A549 (cell line): ENCODE results near the gene ITLN1. TPM values are rescaled to one million over a fixed set of nuclear protein-coding genes. Genes with fewer than 3 reads are reported as not detected.

Experiments used
- ATAC-seq, 2 experiments: fragments of 200-7000 bp in 1 of 2; fragments of >200 bp in 1 of 2; cut with Nextera tagmentation in 1 of 2; cut with Tn5 transposase in 1 of 2; 3 replicates each; pipeline versions ENCODE4 v1.8.0 to v1.9.1; 2018 to 2020; ENCODE audit warnings: mild to moderate bottlenecking in 1 of 2, moderate library complexity in 1 of 2
- CTCF ChIA-PET: fragments of 300-600 bp; sonication (Branson Sonifier 250); formaldehyde crosslinking; extraction: SDS; loops from one replicate; lab custom pipeline; 2021; ENCODE audit warnings: antibody characterized with exemption, inconsistent platforms; lab: Yijun Ruan, JAX
- POLR2A ChIA-PET: fragments of 350-600 bp; formaldehyde crosslinking; extraction: SDS; loops from one replicate; lab custom pipeline; 2021; ENCODE audit warnings: antibody characterized with exemption, inconsistent platforms; lab: Yijun Ruan, JAX
- DNase-seq, 2 experiments: peaks; one replicate each; pipeline versions ENCODE4 v3.0.0 to v3.0.0-alpha.2; 2011 to 2016; ENCODE audit warnings: low read depth in 1 of 2, low spot score in 1 of 2
- FAIRE-seq: peaks from 2 replicates; lab custom pipeline; 2011; peaks lifted over from hg19 to GRCh38; lab: Jason Lieb, UNC
- H3K27ac ChIP-seq, 2 experiments: fragments of >200 bp; sonication (Bioruptor Twin); formaldehyde crosslinking; 3 replicates each; pipeline ENCODE4 v1.5.1; 2016 to 2017
- H3K4me1 ChIP-seq: fragments of >200 bp; sonication (Bioruptor Twin); formaldehyde crosslinking; 3 replicates; pipeline ENCODE4 v1.6.1; 2016
- H3K4me2 ChIP-seq: fragments of >200 bp; sonication (Bioruptor Twin); formaldehyde crosslinking; 3 replicates; pipeline ENCODE4 v1.6.1; 2016
- H3K4me3 ChIP-seq: fragments of >200 bp; sonication (Bioruptor Twin); formaldehyde crosslinking; 3 replicates; pipeline ENCODE4 v1.5.1; 2016
- H3K9me3 ChIP-seq: fragments of >200 bp; sonication (Bioruptor Twin); formaldehyde crosslinking; 3 replicates; pipeline ENCODE4 v1.6.1; 2016
- BCL3 ChIP-seq: fragments of >200 bp; sonication (Bioruptor Twin); formaldehyde crosslinking; IDR thresholded peaks from 3 replicates; pipeline ENCODE4 v1.6.1; 2016
- BHLHE40 ChIP-seq: IDR thresholded peaks from 2 replicates; pipeline ENCODE4 v1.6.1; 2012; ENCODE audit warnings: low read depth, low read length, inconsistent platforms
- CBX2 ChIP-seq: fragments of 200-600 bp; sonication (generic); IDR thresholded peaks from 2 replicates; pipeline ENCODE4 v1.6.1; 2016; ENCODE audit warnings: low read depth, mild to moderate bottlenecking, borderline replicate concordance
- CBX8 ChIP-seq: fragments of 200-600 bp; sonication (generic); IDR thresholded peaks from 2 replicates; pipeline ENCODE4 v1.6.1; 2016
- CEBPB ChIP-seq, 2 experiments: fragments of >200 bp in 1 of 2; sonication (Bioruptor Twin) in 1 of 2; formaldehyde crosslinking in 1 of 2; IDR thresholded peaks; 2 replicates each; pipeline ENCODE4 v1.6.1; 2012 to 2016
- CHD2 ChIP-seq: fragments of 150-350 bp; IDR thresholded peaks from 2 replicates; pipeline ENCODE4 v1.6.1; 2014; ENCODE audit warnings: low read length; ENCODE audit not compliant: partially characterized antibody
- E2F6 ChIP-seq: IDR thresholded peaks from 2 replicates; pipeline ENCODE4 v1.6.1; 2012; ENCODE audit warnings: low read depth, borderline replicate concordance
- ELK1 ChIP-seq: fragments of 150-350 bp; IDR thresholded peaks from 2 replicates; pipeline ENCODE4 v1.6.1; 2014; ENCODE audit warnings: low read depth, mild to moderate bottlenecking, low read length
- EP300 ChIP-seq, 2 experiments: fragments of >200 bp; sonication (Bioruptor Twin); formaldehyde crosslinking; IDR thresholded peaks; 2 replicates in 1 of 2; 3 replicates in 1 of 2; pipeline ENCODE4 v1.6.1; 2016 to 2017
- ESRRA ChIP-seq: fragments of 150-350 bp; IDR thresholded peaks from 2 replicates; pipeline ENCODE4 v1.6.1; 2014; ENCODE audit warnings: mild to moderate bottlenecking, low read length, borderline replicate concordance
- FOSL2 ChIP-seq, 2 experiments: fragments of 450-650 bp in 1 of 2; fragments of >200 bp in 1 of 2; sonication (Bioruptor Twin) in 1 of 2; formaldehyde crosslinking; IDR thresholded peaks; 2 replicates each; pipeline versions ENCODE4 v1.5.0 to v1.6.1; 2016 to 2020; ENCODE audit warnings: mild to moderate bottlenecking in 1 of 2, moderate library complexity in 1 of 2
- GATA3 ChIP-seq: IDR thresholded peaks from 2 replicates; pipeline ENCODE4 v1.6.1; 2012; ENCODE audit warnings: borderline replicate concordance
- HEYL ChIP-seq: fragments of 250-450 bp; sonication (Bioruptor Pico); IDR thresholded peaks from 2 replicates; pipeline ENCODE4 v1.8.0; 2021; ENCODE audit warnings: mild to moderate bottlenecking, moderate library complexity
- HOXB5 ChIP-seq: fragments of 250-450 bp; sonication (Bioruptor Pico); IDR thresholded peaks from 2 replicates; pipeline ENCODE4 v1.5.0; 2020; ENCODE audit warnings: mild to moderate bottlenecking, moderate library complexity
- JUN ChIP-seq, 2 experiments: fragments of >200 bp; sonication (Bioruptor Twin); formaldehyde crosslinking; IDR thresholded peaks; 2 replicates in 1 of 2; 3 replicates in 1 of 2; pipeline ENCODE4 v1.6.1; 2016 to 2017
- NFE2L2 ChIP-seq: fragments of 150-350 bp; conservative IDR thresholded peaks from 2 replicates; pipeline ENCODE4 v1.6.1; 2014; ENCODE audit warnings: low read length
- NPAS2 ChIP-seq: fragments of 250-450 bp; sonication (Bioruptor Pico); IDR thresholded peaks from 2 replicates; pipeline ENCODE4 v1.8.0; 2022; ENCODE audit warnings: mild to moderate bottlenecking, moderate library complexity, borderline replicate concordance
- NR3C1 ChIP-seq: fragments of >200 bp; sonication (Bioruptor Twin); formaldehyde crosslinking; IDR thresholded peaks from 3 replicates; pipeline ENCODE4 v1.6.1; 2017
- PBX3 ChIP-seq: IDR thresholded peaks from 2 replicates; pipeline ENCODE4 v1.6.1; 2012
- PHF8 ChIP-seq: fragments of 200-600 bp; sonication (generic); IDR thresholded peaks from 2 replicates; pipeline ENCODE4 v1.6.1; 2016; ENCODE audit warnings: low read depth, mild to moderate bottlenecking, antibody characterized with exemption, moderate library complexity, borderline replicate concordance
- POLR2A ChIP-seq: IDR thresholded peaks from 2 replicates; pipeline ENCODE4 v1.6.1; 2012; ENCODE audit warnings: mild to moderate bottlenecking, low read length
- RARB ChIP-seq: fragments of 250-450 bp; sonication (Bioruptor Pico); IDR thresholded peaks from 2 replicates; pipeline ENCODE4 v1.8.0; 2021; ENCODE audit warnings: mild to moderate bottlenecking, moderate library complexity
- RCOR1 ChIP-seq: fragments of 150-350 bp; IDR thresholded peaks from 2 replicates; pipeline ENCODE4 v1.6.1; 2014; ENCODE audit warnings: antibody characterized with exemption, low read length, low read depth
- RFX5 ChIP-seq: fragments of 450-650 bp; IDR thresholded peaks from 2 replicates; pipeline ENCODE4 v1.7.1; 2014; ENCODE audit warnings: antibody characterized with exemption, mild to moderate bottlenecking, moderate library complexity
- SMC3 ChIP-seq: fragments of >200 bp; sonication (Bioruptor Twin); formaldehyde crosslinking; IDR thresholded peaks from 3 replicates; pipeline ENCODE4 v1.6.1; 2018; ENCODE audit warnings: inconsistent platforms
- TFCP2L1 ChIP-seq: fragments of 250-450 bp; sonication (Bioruptor Pico); IDR thresholded peaks from 2 replicates; pipeline ENCODE4 v1.5.0; 2021; ENCODE audit warnings: mild to moderate bottlenecking
- ZC3H11A ChIP-seq: fragments of 450-650 bp; IDR thresholded peaks from 2 replicates; pipeline ENCODE4 v1.6.1; 2014; ENCODE audit warnings: antibody characterized with exemption, mild to moderate bottlenecking
- ZNF302 ChIP-seq: fragments of 250-450 bp; sonication (Bioruptor Pico); IDR thresholded peaks from 2 replicates; pipeline ENCODE4 v1.9.0; 2021; ENCODE audit warnings: inconsistent platforms, mild to moderate bottlenecking, moderate library complexity
- ZSCAN20 ChIP-seq: fragments of 250-450 bp; sonication (Bioruptor Pico); IDR thresholded peaks from 2 replicates; pipeline ENCODE4 v1.8.0; 2022; ENCODE audit warnings: mild to moderate bottlenecking, moderate library complexity
- WGBS: methylation state at CpG from one replicate; pipeline ENCODE4 v1.1.6; 2017; ENCODE audit errors: missing lambda C conversion rate; 5-methylcytosine and 5-hydroxymethylcytosine counted together
- polyA plus RNA-seq, 4 experiments: library from polyadenylated mRNA; depleted of rRNA in 3 of 4; stranded (reverse); fragments of >200 nt; fragmentation: RNase III in 1 of 4; extraction: RNeasy Plus Mini Kit Qiagen cat#74134 plus additional on column Dnase treatment in 1 of 4; gene quantifications; 2 replicates in 3 of 4; 3 replicates in 1 of 4; pipeline ENCODE4 v1.2.3, GENCODE V29; 2011 to 2017
- TF ChIP-seq, protein P1 (sequence below): IDR thresholded peaks from 2 replicates; pipeline ENCODE4 v1.6.1; 2012
- TF ChIP-seq, protein P2 (sequence below): fragments of >200 bp; sonication (Bioruptor Twin); formaldehyde crosslinking; IDR thresholded peaks from 2 replicates; pipeline ENCODE4 v1.6.1; 2016
- TF ChIP-seq, protein P3 (sequence below): fragments of 450-650 bp; IDR thresholded peaks from 2 replicates; pipeline ENCODE4 v1.6.1; 2014; ENCODE audit warnings: antibody characterized with exemption

ITLN1 gene
- polyA plus RNA-seq, 2 of the 4 experiments (the other 2 are of a cell fraction) = not detected

GRCh38 chr1:160863774-160864131 is 21.2 kb downstream of the ITLN1 start:
- no peak overlapping the region for H3K4me3 ChIP-seq
- ATAC-seq = no peak
- 79% methylated on average over 4 of the region's 4 CpGs for WGBS
- no peak overlapping the region for H3K4me2 ChIP-seq
- TF ChIP-seq FOSL2 (IDR thresholded peaks at IDR 0.05) (no peak), FOSL2 (CRISPR knock-in tag; IDR thresholded peaks at IDR 0.05) (no peak), NFE2L2 (no peak), HOXB5 (no peak), CHD2 (no peak), RCOR1 (no peak), SMC3 (no peak), TFCP2L1 (CRISPR knock-in tag) (no peak), BCL3 (no peak), RFX5 (no peak), NPAS2 (CRISPR knock-in tag) (no peak), ESRRA (no peak), ELK1 (no peak), EP300 (IDR thresholded peaks at IDR 0.05) (no peak), CBX8 (no peak), ZSCAN20 (no peak), PHF8 (no peak), ZNF302 (CRISPR knock-in tag) (no peak)
- TF ChIP-seq, protein P1, sequence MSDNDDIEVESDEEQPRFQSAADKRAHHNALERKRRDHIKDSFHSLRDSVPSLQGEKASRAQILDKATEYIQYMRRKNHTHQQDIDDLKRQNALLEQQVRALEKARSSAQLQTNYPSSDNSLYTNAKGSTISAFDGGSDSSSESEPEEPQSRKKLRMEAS = no peak
- TF ChIP-seq, protein P2, sequence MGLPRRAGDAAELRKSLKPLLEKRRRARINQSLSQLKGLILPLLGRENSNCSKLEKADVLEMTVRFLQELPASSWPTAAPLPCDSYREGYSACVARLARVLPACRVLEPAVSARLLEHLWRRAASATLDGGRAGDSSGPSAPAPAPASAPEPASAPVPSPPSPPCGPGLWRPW = no peak
- TF ChIP-seq, protein P3, sequence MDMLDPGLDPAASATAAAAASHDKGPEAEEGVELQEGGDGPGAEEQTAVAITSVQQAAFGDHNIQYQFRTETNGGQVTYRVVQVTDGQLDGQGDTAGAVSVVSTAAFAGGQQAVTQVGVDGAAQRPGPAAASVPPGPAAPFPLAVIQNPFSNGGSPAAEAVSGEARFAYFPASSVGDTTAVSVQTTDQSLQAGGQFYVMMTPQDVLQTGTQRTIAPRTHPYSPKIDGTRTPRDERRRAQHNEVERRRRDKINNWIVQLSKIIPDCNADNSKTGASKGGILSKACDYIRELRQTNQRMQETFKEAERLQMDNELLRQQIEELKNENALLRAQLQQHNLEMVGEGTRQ = no peak
- TF ChIP-seq, all 56 proteins: peak for 0
- DNase-seq (no peak), FAIRE-seq (no peak)
- ChIA-PET CTCF (interaction anchor here (1.1 to 1.9 kb wide), 2 partner anchors 8 to 29 kb away, joined by 3 to 7 read pairs; no protein-coding TSS in a partner anchor), POLR2A (no interaction called here)
- H3K9me3 ChIP-seq = no peaks in the 10 kb centered on the region
- no peak overlapping the region for H3K27ac ChIP-seq
- H3K4me1 ChIP-seq = peaks cover 17% of the 10 kb centered on the region

DNA sequence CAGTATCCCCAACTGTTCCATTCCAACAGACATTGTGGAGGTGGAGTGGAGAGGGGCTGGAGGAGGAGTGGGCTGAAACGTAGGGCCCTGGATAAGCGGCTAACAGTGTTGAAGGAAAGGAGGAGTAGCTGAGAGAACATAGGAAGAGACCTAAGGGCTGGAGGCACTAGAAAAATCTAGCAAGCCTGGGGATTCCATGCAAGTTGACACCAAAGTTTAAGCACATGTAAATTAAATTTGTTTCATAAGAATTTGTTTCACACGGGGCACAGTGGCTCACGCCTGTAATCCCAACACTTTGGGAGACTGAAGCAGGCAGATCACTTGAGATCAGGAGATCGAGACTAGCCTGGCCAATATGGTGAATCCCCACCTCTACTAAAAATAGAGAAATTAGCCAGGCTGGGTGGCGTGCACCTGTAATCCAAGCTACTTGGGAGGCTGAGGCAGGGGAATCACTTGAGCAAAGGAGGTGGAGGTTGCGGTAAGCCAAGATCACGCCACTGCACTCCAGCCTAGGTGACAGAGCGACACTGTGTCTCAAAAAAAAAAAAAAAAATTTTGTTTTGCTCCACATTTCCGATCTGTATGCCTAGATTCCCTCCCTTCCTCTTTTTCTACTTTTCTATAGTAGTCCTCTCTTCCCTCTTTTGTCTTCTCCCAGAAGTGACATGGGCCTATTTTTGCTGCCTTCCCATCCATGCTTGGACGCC is 21.8 kb downstream of the ITLN1 start:
- Histone ChIP-seq H3K4me2 (no peak overlapping the region), H3K9me3 (no peaks in the 10 kb centered on the region), H3K4me3 (no peak overlapping the region), H3K4me1 (peaks cover 17% of the 10 kb centered on the region), H3K27ac (no peak overlapping the region)
- CTCF ChIA-PET = interaction anchor here (1.1 to 1.9 kb wide), 2 partner anchors 8 to 28 kb away, joined by 3 to 7 read pairs; no protein-coding TSS in a partner anchor
- no peak for DNase-seq
- POLR2A ChIA-PET = no interaction called here
- FAIRE-seq = no peak
- 75% methylated on average over 11 of the region's 11 CpGs for WGBS
- TF ChIP-seq NR3C1 = no peak
- no peak for TF ChIP-seq PBX3
- no peak for TF ChIP-seq ZC3H11A
- TF ChIP-seq RARB (CRISPR knock-in tag) = no peak
- no peak for TF ChIP-seq GATA3
- TF ChIP-seq BHLHE40 = no peak
- TF ChIP-seq EP300 (IDR thresholded peaks at IDR 0.05) = no peak
- TF ChIP-seq CEBPB (IDR thresholded peaks at IDR 0.05) = no peak
- TF ChIP-seq ZSCAN20 = no peak
- TF ChIP-seq E2F6 = no peak
- no peak for TF ChIP-seq HEYL (CRISPR knock-in tag)
- no peak for TF ChIP-seq CBX2
- no peak for TF ChIP-seq POLR2A
- TF ChIP-seq JUN (IDR thresholded peaks at IDR 0.05) = no peak
- ATAC-seq = no peak; a peak in 1 of 6 replicates
